ENCODE measurements around the gene TRPC4AP. TPM values are rescaled to one million over a fixed set of nuclear protein-coding genes. Genes with fewer than 3 reads are reported as not detected.
"Not testable (repeated sequence)": the region's sequence is repeated elsewhere in the genome, so short reads cannot be mapped to it uniquely, and the experiment has no call there.

The TRPC4AP gene
- total RNA-seq, 4 donors from 2014 or later: 48.4 to 87.3 (median 57.8) TPM

GRCh38 chr20:35079472-35080347, 12.9 kb downstream of the TRPC4AP start:
- Histone ChIP-seq H3K9me3 (no peaks in the 10 kb centered on the region), H3K36me3 (peaks cover 22% of the 10 kb centered on the region), H3K4me3 (no peak overlapping the region), H3K27ac (no peak overlapping the region), H3K27me3 (no peaks in the 10 kb centered on the region), H3K4me1 (peaks cover 19% of the 10 kb centered on the region)
- TF ChIP-seq POLR2AphosphoS5 (IDR thresholded peaks at IDR 0.05): no peak
- TF ChIP-seq CTCF (IDR thresholded peaks at IDR 0.05): no peak
- no peak for TF ChIP-seq POLR2A (IDR thresholded peaks at IDR 0.05)
- no peak for TF ChIP-seq EP300 (IDR thresholded peaks at IDR 0.05)
- DNase-seq (ENCODE audit: low spot score in 2 of 2): no peak
- 91% methylated on average over 8 of the region's 8 CpGs for WGBS

GRCh38 chr20:35077872-35078271, 14.7 kb downstream of the TRPC4AP start:
- TF ChIP-seq POLR2AphosphoS5 (IDR thresholded peaks at IDR 0.05) (no peak), EP300 (IDR thresholded peaks at IDR 0.05) (no peak), POLR2A (IDR thresholded peaks at IDR 0.05) (no peak), CTCF (IDR thresholded peaks at IDR 0.05) (no peak)
- no peaks in the 10 kb centered on the region for H3K9me3 ChIP-seq
- no peaks in the 10 kb centered on the region for H3K27me3 ChIP-seq
- H3K36me3 ChIP-seq: peaks cover 22% of the 10 kb centered on the region
- 97% methylated on average over 5 of the region's 5 CpGs for WGBS
- no peak overlapping the region for H3K4me3 ChIP-seq
- DNase-seq (ENCODE audit: low spot score in 2 of 2): no peak
- H3K4me1 ChIP-seq: peaks cover 19% of the 10 kb centered on the region
- H3K27ac ChIP-seq: no peak overlapping the region

GRCh38 chr20:35077341-35077740, 15.3 kb downstream of the TRPC4AP start:
- peaks cover 19% of the 10 kb centered on the region for H3K4me1 ChIP-seq
- H3K27me3 ChIP-seq: no peaks in the 10 kb centered on the region
- H3K9me3 ChIP-seq: peaks cover 2% of the 10 kb centered on the region
- WGBS: 89% methylated on average over 5 of the region's 5 CpGs
- H3K27ac ChIP-seq: no peak overlapping the region
- no peak for DNase-seq (ENCODE audit: low spot score in 2 of 2)
- TF ChIP-seq POLR2AphosphoS5 (IDR thresholded peaks at IDR 0.05): no peak
- TF ChIP-seq CTCF (IDR thresholded peaks at IDR 0.05): no peak
- TF ChIP-seq EP300 (IDR thresholded peaks at IDR 0.05): no peak
- no peak for TF ChIP-seq POLR2A (IDR thresholded peaks at IDR 0.05)
- H3K36me3 ChIP-seq: peaks cover 22% of the 10 kb centered on the region
- H3K4me3 ChIP-seq: no peak overlapping the region

- not testable (repeated sequence) for H3K4me1 ChIP-seq; H3K9me3 ChIP-seq; DNase-seq (ENCODE audit: low spot score in 2 of 2); H3K27ac ChIP-seq; H3K4me3 ChIP-seq; H3K27me3 ChIP-seq
- peaks cover 30% of the 10 kb centered on the region for H3K36me3 ChIP-seq
- WGBS: 90% methylated on average over 8 of the region's 8 CpGs
Observed at GRCh38 chr20:35071436-35072153, 21.0 kb downstream of the TRPC4AP start.

GRCh38 chr20:35066194-35066593, 26.4 kb downstream of the TRPC4AP start:
- H3K36me3 ChIP-seq: peaks cover 28% of the 10 kb centered on the region
- peaks cover 24% of the 10 kb centered on the region for H3K4me1 ChIP-seq
- no peak for TF ChIP-seq POLR2AphosphoS5 (IDR thresholded peaks at IDR 0.05)
- no peak for TF ChIP-seq CTCF (IDR thresholded peaks at IDR 0.05)
- TF ChIP-seq POLR2A (IDR thresholded peaks at IDR 0.05): no peak
- no peak for TF ChIP-seq EP300 (IDR thresholded peaks at IDR 0.05)
- H3K27me3 ChIP-seq: no peaks in the 10 kb centered on the region
- H3K9me3 ChIP-seq: no peaks in the 10 kb centered on the region
- DNase-seq (ENCODE audit: low spot score in 2 of 2): no peak
- H3K27ac ChIP-seq: no peak overlapping the region
- 91% methylated on average over 6 of the region's 6 CpGs for WGBS
- no peak overlapping the region for H3K4me3 ChIP-seq

Measured in suprapubic skin (tissue), 4 donors.